HEK293 (cell line): ENCODE results near the gene PHACTR1.

ENCODE experiments used
- CTCF ChIA-PET: fragments of 350-600 bp; formaldehyde crosslinking; extraction: SDS; loops from one replicate; lab custom pipeline; 2021; ENCODE audit warnings: antibody characterized with exemption; lab: Yijun Ruan, JAX
- POLR2A ChIA-PET: fragments of 300-600 bp; formaldehyde crosslinking; extraction: SDS; loops from one replicate; lab custom pipeline; 2020; ENCODE audit warnings: antibody characterized with exemption, inconsistent platforms; lab: Yijun Ruan, JAX
- H3K27ac ChIP-seq: fragments of 200-500 bp; sonication (Bioruptor generic); 2 replicates; pipeline ENCODE4 v1.5.1; 2014; ENCODE audit warnings: low read depth, low read length, control low read depth, inconsistent platforms; ENCODE audit errors: extremely low read depth
- H3K36me3 ChIP-seq, 2 experiments: fragments of 200-500 bp in 1 of 2; sonication (Bioruptor generic) in 1 of 2; 1 replicate in 1 of 2; 2 replicates in 1 of 2; pipeline ENCODE4 v1.5.1; 2014 to 2017; ENCODE audit warnings: inconsistent platforms in 2 of 2, low read length in 2 of 2; ENCODE audit not compliant: control insufficient read depth in 2 of 2, insufficient read depth in 1 of 2
- H3K4me1 ChIP-seq: fragments of 200-500 bp; sonication (Bioruptor generic); 2 replicates; pipeline ENCODE4 v1.5.1; 2014; ENCODE audit warnings: mild to moderate bottlenecking, low read length, inconsistent platforms; ENCODE audit not compliant: control insufficient read depth, insufficient read depth
- H3K4me3 ChIP-seq: 2 replicates; pipeline ENCODE4 v1.5.1; 2011; ENCODE audit warnings: low read depth, mild to moderate bottlenecking, control low read depth, low read length, moderate library complexity
- H3K9me3 ChIP-seq: fragments of 200-500 bp; sonication (Bioruptor generic); 2 replicates; pipeline ENCODE4 v1.5.1; 2014; ENCODE audit warnings: low read depth, low read length, inconsistent platforms; ENCODE audit not compliant: control insufficient read depth, insufficient read depth
- GFI1B ChIP-seq: fragments of 450-650 bp; formaldehyde crosslinking; IDR thresholded peaks from 2 replicates; pipeline ENCODE4 v1.5.1; 2016; ENCODE audit warnings: missing biosample characterization, missing genetic modification characterization
- GLI2 ChIP-seq: fragments of 450-650 bp; formaldehyde crosslinking; IDR thresholded peaks from 2 replicates; pipeline ENCODE4; 2017; ENCODE audit warnings: missing biosample characterization, missing genetic modification characterization, low read depth, borderline replicate concordance
- HIC1 ChIP-seq: fragments of 450-650 bp; formaldehyde crosslinking; IDR thresholded peaks from 2 replicates; pipeline ENCODE4 v1.5.1; 2016; ENCODE audit warnings: missing biosample characterization, missing genetic modification characterization
- PRDM10 ChIP-seq: fragments of 450-650 bp; formaldehyde crosslinking; IDR thresholded peaks from 2 replicates; pipeline ENCODE4 v1.5.1; 2016; ENCODE audit warnings: missing biosample characterization, missing genetic modification characterization
- ZNF10 ChIP-seq: fragments of 450-650 bp; formaldehyde crosslinking; IDR thresholded peaks from 2 replicates; pipeline ENCODE4 v1.5.1; 2017; ENCODE audit warnings: missing biosample characterization, missing genetic modification characterization
- ZNF112 ChIP-seq: fragments of 450-650 bp; formaldehyde crosslinking; IDR thresholded peaks from 2 replicates; pipeline ENCODE4 v1.5.0; 2017; ENCODE audit warnings: missing biosample characterization, missing genetic modification characterization
- ZNF19 ChIP-seq: fragments of 450-650 bp; formaldehyde crosslinking; IDR thresholded peaks from 2 replicates; pipeline ENCODE4; 2016; ENCODE audit warnings: missing biosample characterization, missing genetic modification characterization, low read depth
- ZNF221 ChIP-seq: fragments of 450-650 bp; formaldehyde crosslinking; IDR thresholded peaks from 2 replicates; pipeline ENCODE4 v1.5.1; 2017; ENCODE audit warnings: missing biosample characterization, missing genetic modification characterization, borderline replicate concordance
- ZNF239 ChIP-seq: fragments of 450-650 bp; formaldehyde crosslinking; IDR thresholded peaks from 2 replicates; pipeline ENCODE4 v1.5.1; 2016; ENCODE audit warnings: missing biosample characterization, missing genetic modification characterization
- ZNF354C ChIP-seq: fragments of 450-650 bp; formaldehyde crosslinking; IDR thresholded peaks from 2 replicates; pipeline ENCODE4 v1.5.1; 2016; ENCODE audit warnings: missing biosample characterization, missing genetic modification characterization, low read depth, borderline replicate concordance
- ZNF521 ChIP-seq: fragments of 450-650 bp; formaldehyde crosslinking; IDR thresholded peaks from 2 replicates; pipeline ENCODE4 v1.5.1; 2017; ENCODE audit warnings: missing biosample characterization, mild to moderate bottlenecking, missing genetic modification characterization
- ZNF704 ChIP-seq: fragments of 450-650 bp; formaldehyde crosslinking; IDR thresholded peaks from 2 replicates; pipeline ENCODE4 v1.5.1; 2016; ENCODE audit warnings: missing biosample characterization, missing genetic modification characterization
- ZNF76 ChIP-seq: fragments of 450-650 bp; formaldehyde crosslinking; IDR thresholded peaks from 2 replicates; pipeline ENCODE4; 2016; ENCODE audit warnings: low read depth, missing biosample characterization, missing genetic modification characterization, borderline replicate concordance
- ZNF768 ChIP-seq: fragments of 450-650 bp; formaldehyde crosslinking; IDR thresholded peaks from 2 replicates; pipeline ENCODE4 v1.5.1; 2018; ENCODE audit warnings: missing biosample characterization, mild to moderate bottlenecking, missing genetic modification characterization
- ZNF777 ChIP-seq: fragments of 450-650 bp; formaldehyde crosslinking; IDR thresholded peaks from 2 replicates; pipeline ENCODE4 v1.5.1; 2017; ENCODE audit warnings: missing biosample characterization, missing genetic modification characterization, borderline replicate concordance
- TF ChIP-seq, protein P1 (sequence below): fragments of 450-650 bp; formaldehyde crosslinking; IDR thresholded peaks from 2 replicates; pipeline ENCODE4 v1.5.1; 2017; ENCODE audit warnings: missing biosample characterization, mild to moderate bottlenecking, missing genetic modification characterization, moderate library complexity
- TF ChIP-seq, protein P2 (sequence below): fragments of 450-650 bp; formaldehyde crosslinking; IDR thresholded peaks from 2 replicates; pipeline ENCODE4 v1.5.1; 2016; ENCODE audit warnings: missing biosample characterization, missing genetic modification characterization
- TF ChIP-seq, protein P3 (sequence below): fragments of 450-650 bp; formaldehyde crosslinking; IDR thresholded peaks from 2 replicates; pipeline ENCODE4 v1.5.1; 2017; ENCODE audit warnings: missing biosample characterization, missing genetic modification characterization

Gene PHACTR1

DNA sequence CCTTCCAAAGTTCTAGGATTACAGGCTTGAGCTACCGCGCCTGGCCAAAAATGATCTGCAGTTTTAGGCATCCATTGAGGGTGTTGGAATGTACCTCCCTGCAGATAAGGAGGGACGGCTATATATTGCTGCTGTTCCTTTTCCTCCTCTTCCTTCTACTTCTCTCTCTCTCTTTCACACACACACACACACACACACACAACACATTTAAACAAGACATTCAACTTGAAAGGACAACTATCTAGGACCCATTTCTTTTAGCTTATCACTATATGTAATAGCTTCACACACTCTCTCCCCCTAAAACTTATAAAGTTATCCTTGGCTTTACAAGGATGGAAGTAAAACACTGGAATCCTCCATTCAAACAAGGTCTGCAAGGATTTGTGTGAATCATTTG is 260.6 kb downstream of the PHACTR1 start:
- no peaks in the 10 kb centered on the region for H3K36me3 ChIP-seq
- ChIA-PET POLR2A (no interaction called here), CTCF (no interaction called here)
- H3K27ac ChIP-seq: no peak overlapping the region
- no peak overlapping the region for H3K4me3 ChIP-seq
- no peaks in the 10 kb centered on the region for H3K9me3 ChIP-seq
- H3K4me1 ChIP-seq: no peaks in the 10 kb centered on the region
- TF ChIP-seq PRDM10 (tag by site-specific recombination) (peak; percentile 95), ZNF221 (tag by site-specific recombination) (no peak)

DNA sequence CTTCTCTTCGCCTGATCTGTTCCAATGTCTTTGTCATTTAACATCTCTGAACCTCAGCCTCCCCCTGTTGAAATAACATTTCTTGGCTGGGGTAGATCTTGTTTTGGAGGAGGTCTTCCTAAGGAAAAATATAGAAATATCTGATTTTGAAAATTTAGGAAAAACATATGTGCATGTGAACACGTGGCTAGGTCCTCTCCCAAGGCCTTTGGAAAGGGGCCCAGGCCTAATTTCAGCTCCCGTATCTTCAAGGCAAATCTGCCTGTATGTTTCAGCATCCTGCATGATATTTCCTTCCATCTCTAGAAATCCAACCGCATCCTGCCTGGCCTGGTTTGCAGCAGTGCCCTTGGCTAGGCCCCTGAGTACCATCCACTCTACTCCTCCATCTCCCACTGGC is 261.2 kb downstream of the PHACTR1 start:
- ChIA-PET POLR2A (no interaction called here), CTCF (no interaction called here)
- H3K4me3 ChIP-seq: no peak overlapping the region
- no peak overlapping the region for H3K27ac ChIP-seq
- H3K36me3 ChIP-seq: no peaks in the 10 kb centered on the region
- H3K9me3 ChIP-seq: no peaks in the 10 kb centered on the region
- TF ChIP-seq ZNF112 (no peak), GLI2 (tag by site-specific recombination) (no peak), ZNF239 (no peak), GFI1B (tag by site-specific recombination) (no peak), ZNF777 (tag by site-specific recombination) (no peak), ZNF76 (tag by site-specific recombination) (no peak), ZNF221 (tag by site-specific recombination) (no peak), ZNF704 (tag by site-specific recombination) (no peak), ZNF768 (no peak), ZNF521 (no peak), HIC1 (tag by site-specific recombination) (no peak), ZNF354C (no peak), ZNF19 (no peak), ZNF10 (tag by site-specific recombination) (no peak)
- TF ChIP-seq, protein P1, sequence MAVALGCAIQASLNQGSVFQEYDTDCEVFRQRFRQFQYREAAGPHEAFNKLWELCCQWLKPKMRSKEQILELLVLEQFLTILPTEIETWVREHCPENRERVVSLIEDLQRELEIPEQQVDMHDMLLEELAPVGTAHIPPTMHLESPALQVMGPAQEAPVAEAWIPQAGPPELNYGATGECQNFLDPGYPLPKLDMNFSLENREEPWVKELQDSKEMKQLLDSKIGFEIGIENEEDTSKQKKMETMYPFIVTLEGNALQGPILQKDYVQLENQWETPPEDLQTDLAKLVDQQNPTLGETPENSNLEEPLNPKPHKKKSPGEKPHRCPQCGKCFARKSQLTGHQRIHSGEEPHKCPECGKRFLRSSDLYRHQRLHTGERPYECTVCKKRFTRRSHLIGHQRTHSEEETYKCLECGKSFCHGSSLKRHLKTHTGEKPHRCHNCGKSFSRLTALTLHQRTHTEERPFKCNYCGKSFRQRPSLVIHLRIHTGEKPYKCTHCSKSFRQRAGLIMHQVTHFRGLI (tag by site-specific recombination): no peak
- TF ChIP-seq, protein P2, sequence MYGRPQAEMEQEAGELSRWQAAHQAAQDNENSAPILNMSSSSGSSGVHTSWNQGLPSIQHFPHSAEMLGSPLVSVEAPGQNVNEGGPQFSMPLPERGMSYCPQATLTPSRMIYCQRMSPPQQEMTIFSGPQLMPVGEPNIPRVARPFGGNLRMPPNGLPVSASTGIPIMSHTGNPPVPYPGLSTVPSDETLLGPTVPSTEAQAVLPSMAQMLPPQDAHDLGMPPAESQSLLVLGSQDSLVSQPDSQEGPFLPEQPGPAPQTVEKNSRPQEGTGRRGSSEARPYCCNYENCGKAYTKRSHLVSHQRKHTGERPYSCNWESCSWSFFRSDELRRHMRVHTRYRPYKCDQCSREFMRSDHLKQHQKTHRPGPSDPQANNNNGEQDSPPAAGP: no peak
- TF ChIP-seq, protein P3, sequence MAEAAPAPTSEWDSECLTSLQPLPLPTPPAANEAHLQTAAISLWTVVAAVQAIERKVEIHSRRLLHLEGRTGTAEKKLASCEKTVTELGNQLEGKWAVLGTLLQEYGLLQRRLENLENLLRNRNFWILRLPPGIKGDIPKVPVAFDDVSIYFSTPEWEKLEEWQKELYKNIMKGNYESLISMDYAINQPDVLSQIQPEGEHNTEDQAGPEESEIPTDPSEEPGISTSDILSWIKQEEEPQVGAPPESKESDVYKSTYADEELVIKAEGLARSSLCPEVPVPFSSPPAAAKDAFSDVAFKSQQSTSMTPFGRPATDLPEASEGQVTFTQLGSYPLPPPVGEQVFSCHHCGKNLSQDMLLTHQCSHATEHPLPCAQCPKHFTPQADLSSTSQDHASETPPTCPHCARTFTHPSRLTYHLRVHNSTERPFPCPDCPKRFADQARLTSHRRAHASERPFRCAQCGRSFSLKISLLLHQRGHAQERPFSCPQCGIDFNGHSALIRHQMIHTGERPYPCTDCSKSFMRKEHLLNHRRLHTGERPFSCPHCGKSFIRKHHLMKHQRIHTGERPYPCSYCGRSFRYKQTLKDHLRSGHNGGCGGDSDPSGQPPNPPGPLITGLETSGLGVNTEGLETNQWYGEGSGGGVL (tag by site-specific recombination): no peak
- H3K4me1 ChIP-seq: no peaks in the 10 kb centered on the region
